ENCODE results near the gene TTC17. TPM values are rescaled to one million over a fixed set of nuclear protein-coding genes. Genes with fewer than 3 reads are reported as not detected.
A peak's percentile ranks its signal among the peaks of the same experiment; 100 is the strongest.
"Not testable (repeated sequence)": the region's sequence is repeated elsewhere in the genome, so short reads cannot be mapped to it uniquely, and the experiment has no call there.

TTC17 gene
- total RNA-seq, 1 donor from 2014 or later = 127 TPM

DNA sequence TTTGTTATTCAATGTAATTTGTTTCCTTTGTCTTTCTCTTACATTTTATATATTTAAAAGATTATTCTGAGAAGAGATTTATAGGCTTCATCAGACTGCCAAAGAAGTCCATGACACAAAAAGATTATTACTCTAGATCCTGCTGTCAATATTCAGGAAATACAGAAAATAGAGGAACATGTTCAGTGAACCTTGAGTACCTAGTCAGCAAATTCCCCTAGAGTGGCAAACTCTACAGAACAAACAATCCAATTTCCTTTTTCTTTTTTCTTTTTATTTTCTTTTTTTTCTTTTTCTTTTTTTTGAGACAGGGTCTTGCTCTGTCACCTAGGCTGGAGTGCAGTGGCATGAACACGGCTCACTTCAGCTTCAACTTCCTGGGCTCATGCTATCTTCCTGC, 23.9 kb downstream of the TTC17 start:
- no peak for DNase-seq

- DNase-seq = no peak
These were observed 25.7 kb downstream of the TTC17 start for GRCh38 chr11:43384393-43384792.

DNA sequence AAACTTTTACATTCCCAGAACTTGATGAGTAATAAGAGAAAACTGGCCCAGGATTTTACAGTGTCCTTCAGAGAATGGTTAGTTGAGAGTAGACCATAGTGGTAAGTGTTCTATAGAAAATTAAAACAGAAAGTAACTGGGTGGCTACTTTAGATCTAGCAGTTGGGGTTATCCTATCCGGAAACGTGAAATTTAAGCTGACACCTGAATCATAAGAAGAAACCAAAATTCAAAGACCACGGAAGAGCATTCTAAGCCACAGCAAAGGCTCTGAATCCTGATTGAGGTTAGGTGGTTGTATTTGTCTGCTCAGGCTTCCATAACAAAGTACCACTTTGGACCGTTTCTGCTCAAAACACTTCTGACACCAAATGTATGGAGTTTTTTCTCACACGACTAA, 34.0 kb downstream of the TTC17 start:
- no peak for DNase-seq

DNA sequence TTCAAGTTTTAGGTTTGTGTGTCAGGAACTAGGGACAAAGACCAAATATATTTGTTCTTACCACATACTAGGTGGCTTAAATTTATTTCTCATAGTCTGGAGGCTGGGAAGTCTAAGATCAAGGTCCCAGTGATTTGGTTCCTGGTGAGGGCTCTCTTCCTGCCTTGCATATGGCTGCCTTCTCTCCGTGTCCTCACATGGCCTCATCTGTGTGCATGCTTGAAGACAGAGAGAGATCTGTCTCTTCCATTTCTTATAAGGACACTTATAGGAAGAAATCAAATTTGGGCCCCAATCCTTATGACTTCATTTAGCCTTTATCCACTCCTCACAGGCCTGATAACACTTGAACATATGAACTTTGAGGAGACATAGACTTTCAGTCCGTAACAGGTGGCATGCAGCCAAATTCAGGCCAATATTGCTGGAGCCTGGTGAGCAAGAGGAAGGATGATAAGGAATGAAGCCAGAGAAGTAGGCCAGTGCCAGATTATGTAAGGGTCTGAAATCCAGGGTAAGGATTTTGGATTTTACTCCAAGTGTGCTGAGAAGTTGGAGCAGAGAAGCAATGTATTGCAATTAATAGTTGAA, 35.1 kb downstream of the TTC17 start:
- peak; percentile 3 for DNase-seq

DNA sequence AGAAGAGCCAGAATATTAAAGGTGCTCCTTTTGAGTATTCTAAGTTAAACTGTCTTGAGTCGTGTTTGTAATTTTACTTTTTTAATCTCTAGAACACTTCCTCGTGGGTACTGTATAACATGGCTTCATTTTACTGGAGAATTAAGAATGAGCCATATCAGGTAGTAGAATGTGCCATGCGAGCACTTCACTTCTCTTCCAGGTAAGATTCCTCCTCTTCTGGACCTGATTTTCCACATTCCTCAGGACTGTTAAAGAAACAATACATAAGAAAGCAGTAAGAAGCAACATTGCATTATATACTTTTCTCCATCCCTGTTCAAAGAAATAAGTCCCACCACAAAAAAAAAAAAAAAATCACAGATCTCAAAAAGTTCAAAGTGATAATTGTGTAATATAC, 37.9 kb downstream of the TTC17 start:
- no peak for DNase-seq

GRCh38 chr11:43397251-43397650, 38.5 kb downstream of the TTC17 start:
- no peak for DNase-seq

GRCh38 chr11:43399983-43400630, 41.4 kb downstream of the TTC17 start:
- DNase-seq = no peak

DNA sequence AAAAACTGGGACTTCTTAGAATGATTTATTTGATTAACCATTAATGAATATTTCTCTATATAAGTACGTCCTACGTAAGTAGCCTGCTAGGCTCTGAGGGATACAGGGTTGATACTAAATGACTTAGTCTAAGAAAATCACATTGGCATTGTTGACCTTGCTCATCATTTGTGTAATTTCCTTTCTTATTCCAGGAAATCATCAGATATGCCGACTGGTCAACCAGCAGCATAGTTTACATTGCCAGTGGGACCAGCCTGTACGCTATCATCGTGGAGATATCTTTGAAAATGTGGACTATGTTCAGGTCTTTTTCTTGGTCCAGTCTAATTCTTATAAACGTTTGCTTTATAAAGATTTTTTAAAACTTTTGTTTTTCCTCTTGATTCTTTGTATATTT, 42.5 kb downstream of the TTC17 start:
- no peak for DNase-seq

DNA sequence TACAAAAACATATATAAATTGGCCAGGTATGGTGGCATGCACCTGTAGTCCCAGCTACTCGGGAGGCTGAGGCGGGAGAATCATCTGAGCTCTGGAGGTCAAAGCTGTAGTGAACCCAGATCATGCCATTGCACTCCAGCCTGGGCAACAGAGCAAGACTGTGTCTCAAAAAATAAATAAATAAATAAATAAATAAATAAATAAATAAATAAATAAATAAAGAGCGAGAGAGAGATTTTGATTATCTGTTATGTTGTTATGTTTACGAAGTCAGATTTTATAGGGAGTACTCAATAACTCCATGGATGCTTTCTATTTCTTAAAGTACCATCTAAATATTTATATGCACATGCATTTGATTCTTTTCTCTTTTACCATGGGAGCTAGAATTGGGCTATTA, 43.1 kb downstream of the TTC17 start:
- not testable (repeated sequence) for DNase-seq

GRCh38 chr11:43403357-43404231, 44.9 kb downstream of the TTC17 start:
- DNase-seq = no peak

DNA sequence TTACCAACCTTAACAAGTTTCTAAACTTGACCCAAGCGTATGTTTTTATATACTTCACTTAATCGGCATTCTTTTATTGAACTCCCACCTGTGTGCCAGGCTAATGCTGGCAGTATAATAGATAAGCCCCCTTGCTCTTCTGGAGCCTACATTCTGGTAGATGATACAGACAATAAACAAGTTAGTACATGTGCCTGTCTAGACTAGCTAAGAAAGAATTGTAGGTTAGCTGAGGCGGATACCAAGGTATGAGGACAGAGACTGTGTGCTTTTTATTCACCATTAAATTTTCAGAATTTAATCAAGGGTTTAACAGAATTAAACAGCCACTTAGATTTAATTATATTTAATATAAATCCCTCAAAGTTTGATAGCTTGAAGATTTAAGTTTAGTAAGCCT, 45.7 kb downstream of the TTC17 start:
- no peak for DNase-seq

DNA sequence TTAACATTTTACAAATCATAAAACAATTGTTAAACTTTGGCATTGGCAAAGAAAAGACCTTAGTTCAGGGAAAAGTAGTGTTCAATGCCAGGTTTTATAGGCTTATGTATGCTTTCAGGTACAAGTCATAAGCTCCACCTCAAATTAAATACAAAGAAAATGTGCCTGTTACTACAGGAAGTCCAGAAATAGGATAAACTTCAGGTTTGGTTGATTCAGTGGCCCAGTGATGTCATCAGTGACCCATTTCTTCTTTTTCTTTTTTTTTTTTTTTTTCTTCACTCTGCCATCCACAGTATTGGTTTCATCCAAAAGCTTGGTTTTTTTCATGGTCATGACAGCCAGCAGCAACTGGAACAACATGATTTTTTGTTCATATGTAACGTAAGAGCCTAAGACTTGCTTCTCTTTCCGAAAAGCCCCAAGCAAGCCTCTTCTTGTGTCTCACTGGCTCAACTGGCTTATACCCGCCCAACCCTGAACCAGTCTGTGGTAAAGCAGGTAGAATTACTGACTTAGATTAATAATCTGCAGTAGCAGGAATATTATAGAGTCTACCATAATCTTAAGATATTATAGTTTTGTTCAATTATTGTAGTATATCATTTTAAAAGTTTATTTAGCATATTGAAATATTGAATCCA, 46.2 kb downstream of the TTC17 start:
- peak; percentile 21 for DNase-seq

DNA sequence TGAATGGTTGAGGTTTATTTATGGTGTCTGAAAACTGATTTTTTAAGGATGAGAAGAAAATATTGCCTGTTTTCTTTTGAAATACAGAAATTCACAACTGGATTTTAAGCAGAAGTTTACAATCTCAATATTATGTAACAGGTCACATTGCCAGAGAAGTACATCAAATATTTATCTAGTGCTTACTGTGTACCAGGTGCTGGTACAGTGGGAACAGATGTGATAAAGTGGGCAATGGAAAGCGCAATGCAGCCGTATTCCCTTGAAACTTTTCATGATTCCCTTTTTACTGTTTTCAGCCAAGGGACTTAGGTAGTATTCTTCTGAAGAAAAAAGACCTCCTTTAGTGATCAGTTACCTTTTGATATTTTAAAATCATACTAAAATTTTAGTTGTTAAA, 49.6 kb downstream of the TTC17 start:
- no peak for DNase-seq

DNA sequence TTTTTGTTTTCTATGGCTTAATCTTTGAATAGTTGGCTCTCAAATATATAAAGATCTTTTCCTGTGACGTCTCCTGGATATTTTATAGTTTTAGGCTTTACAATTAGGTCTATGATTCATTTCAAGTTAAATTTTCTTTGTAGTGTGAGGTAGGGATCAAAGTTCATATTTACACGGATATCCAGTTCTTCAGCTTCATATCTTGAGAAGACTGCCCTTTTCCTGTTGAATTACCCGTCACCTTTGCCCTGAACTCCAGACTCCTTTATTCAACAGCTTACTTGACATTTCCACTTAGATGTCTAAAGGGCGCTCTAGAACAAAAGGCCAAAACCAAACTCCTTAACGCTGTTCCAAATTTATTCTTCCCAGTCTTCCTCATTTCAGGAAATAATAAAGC, 51.7 kb downstream of the TTC17 start:
- DNase-seq = no peak

GRCh38 chr11:43418197-43418596, 59.5 kb downstream of the TTC17 start:
- no peak for DNase-seq

DNA sequence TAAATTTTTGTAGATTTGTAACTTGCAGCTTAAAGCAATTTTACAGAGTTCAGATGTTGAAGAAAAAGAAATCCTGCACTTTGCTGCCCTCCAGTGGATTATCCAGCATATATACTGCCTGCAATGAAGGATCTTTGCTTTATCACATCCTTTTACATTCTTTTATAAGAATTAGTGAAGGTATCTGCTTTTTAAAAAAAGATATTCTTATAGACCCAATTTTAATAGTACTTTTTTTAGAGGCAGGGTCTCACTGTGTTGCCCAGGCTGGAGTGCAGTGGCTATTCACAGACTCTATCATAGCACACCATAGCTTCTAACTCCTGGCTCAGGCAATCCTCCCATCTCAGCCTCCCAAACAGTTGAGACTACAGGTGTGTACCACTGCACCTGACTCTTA, 60.7 kb downstream of the TTC17 start:
- DNase-seq = peak; percentile 67

- DNase-seq = no peak
These were observed 69.3 kb downstream of the TTC17 start for GRCh38 chr11:43427971-43428370.

- DNase-seq = not testable (repeated sequence)
These were observed 72.2 kb downstream of the TTC17 start for GRCh38 chr11:43430916-43431315.

DNA sequence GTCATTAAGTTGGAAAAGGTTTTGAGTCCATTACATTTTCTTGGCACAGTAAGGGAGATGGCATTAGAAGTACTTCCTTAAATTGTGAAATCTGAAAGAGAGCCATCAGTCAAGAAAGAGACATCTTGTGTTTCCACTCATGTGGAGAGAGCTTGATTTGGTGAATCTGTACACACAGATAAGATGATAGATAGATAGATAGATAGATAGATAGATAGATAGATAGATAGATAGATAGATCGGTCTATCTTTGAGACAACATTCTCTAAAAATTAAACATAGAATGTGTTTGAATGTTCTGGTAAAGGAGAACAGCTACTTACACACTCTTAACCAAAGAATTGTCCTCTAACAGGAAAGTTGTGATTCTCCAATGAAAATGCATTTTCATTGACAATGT, 76.2 kb downstream of the TTC17 start:
- no peak for DNase-seq

DNA sequence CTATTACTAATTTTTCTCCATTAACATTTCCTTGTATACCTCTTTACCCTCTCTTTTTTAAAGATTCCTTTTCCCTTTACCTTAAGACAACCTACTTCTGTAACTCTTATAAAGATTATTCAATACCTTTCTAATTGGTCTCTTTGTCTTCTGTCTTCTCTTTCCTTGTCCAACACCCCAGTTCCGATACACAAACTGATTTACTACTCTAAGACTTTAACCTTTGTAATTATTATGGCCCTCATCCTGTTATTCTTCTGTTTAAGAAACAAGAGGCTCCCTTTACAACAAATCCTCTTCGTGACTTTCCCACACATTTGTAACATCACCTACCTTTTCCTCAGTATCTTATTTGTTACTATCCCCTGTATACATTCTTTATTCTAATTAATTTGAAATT, 81.8 kb downstream of the TTC17 start:
- no peak for DNase-seq

DNA sequence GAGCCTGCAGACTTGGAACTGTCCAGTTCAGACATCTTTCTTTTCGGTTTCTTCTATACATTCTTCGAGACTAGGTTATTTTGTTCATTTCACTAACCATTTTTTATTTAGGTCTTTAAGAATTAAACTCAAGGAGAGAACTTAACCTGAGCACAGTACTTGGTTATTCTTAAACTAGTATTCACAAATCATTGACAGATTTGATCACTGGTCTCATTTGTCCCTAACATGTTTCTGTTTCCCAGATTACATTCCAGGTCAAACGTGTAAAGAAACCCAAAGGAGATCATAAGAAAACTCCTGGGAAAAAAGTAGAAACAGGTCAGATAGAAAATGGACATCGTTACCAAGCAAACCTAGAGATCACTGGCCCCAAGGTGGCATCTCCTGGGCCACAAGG, 85.1 kb downstream of the TTC17 start:
- DNase-seq = no peak

GRCh38 chr11:43447151-43447550, 88.4 kb downstream of the TTC17 start:
- DNase-seq = no peak

- DNase-seq = no peak
These were observed 99.8 kb downstream of the TTC17 start for GRCh38 chr11:43458486-43458885.

All from tongue (tissue), 2 donors.